NCI-H128 (cell line): Measurements from ENCODE around the gene C12orf56.
"Not testable (repeated sequence)": the region's sequence is repeated elsewhere in the genome, so short reads cannot be mapped to it uniquely, and the experiment has no call there.

Experiments
- DNase-seq: peaks from one replicate; lab custom pipeline; 2025; ENCODE audit not compliant: unreplicated experiment; lab: John Stamatoyannopoulos, UW

The C12orf56 gene

DNA sequence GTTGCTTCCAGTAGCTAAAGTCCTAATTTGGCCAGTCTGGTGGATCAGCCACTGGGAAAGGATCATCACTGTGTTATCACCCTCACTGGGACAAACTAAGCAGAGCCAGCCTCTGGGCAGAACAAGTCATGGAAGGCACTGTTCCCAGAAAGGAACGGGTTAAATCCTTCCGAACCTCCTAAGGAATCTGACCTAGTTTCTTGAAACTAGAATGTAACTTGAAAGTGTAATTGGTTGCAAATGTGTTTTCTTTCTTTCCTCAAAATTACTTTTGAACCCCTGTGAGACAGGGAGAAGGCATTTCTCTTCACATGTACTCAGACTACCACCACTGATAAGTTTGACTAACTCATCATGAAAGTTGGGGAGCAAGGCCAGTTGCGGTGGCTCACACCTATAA, 149.8 kb downstream of the C12orf56 start:
- no peak for DNase-seq

DNA sequence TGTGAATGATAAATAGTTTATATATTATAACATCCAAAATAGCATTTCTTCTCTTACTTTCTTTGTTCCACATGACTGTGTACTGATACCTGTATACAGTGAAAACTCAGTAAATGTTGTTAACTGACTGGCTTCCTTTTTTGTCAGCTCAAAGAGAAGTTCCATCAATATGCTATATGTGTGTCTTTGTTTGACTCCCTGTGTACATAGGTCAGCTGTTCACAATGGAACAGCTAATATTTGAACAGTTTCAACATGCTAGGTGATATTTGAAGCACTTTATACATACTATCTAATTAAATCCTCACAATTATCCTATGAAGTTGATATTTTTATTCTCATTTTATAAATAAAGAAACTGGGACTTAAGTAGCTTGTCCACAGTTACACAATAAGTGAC, 153.2 kb downstream of the C12orf56 start:
- no peak for DNase-seq

- DNase-seq, result no peak
These were observed 154.0 kb downstream of the C12orf56 start for GRCh38 chr12:64236549-64236948.

GRCh38 chr12:64232196-64232595, 158.4 kb downstream of the C12orf56 start:
- no peak for DNase-seq

GRCh38 chr12:64229796-64230195, 160.8 kb downstream of the C12orf56 start:
- DNase-seq, result no peak

DNA sequence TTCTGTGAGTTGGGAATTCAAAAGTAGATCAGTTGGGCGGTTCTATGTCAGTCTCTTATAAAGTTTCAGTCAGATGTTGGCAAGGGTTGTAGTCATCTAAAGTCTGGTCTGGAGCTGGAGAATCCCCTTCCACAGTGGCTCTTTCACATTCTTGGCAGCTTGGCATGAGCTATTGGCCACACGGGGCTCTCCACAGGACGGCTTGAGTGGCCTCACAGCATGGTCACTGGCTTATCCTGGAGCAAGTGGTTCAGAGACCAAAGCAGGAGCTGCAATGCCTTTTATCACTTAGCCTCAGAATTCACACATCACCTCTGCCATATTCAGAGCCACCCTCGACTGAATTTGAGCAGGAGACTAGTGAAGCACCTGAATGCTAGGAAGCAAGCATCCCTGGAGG, 161.3 kb downstream of the C12orf56 start:
- DNase-seq, result no peak

DNA sequence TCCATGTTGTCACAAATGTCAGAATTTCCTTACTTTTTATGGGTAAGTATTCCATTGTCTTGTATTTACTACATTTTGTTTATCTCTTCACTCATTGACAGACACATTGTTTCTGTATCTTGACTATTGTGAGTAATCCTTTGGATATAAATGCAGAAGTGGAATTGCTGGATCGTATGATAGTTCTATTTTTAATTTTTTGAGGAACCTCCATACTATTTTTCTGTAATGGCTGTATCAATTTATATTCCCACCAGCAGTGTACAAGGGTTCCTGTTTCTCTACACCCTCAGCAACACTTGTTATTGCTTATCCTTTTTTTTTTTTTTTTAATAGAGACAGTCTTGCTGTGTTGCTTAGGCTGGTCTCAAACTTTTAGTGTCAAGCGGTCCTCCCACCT, 164.9 kb downstream of the C12orf56 start:
- no peak for DNase-seq

DNA sequence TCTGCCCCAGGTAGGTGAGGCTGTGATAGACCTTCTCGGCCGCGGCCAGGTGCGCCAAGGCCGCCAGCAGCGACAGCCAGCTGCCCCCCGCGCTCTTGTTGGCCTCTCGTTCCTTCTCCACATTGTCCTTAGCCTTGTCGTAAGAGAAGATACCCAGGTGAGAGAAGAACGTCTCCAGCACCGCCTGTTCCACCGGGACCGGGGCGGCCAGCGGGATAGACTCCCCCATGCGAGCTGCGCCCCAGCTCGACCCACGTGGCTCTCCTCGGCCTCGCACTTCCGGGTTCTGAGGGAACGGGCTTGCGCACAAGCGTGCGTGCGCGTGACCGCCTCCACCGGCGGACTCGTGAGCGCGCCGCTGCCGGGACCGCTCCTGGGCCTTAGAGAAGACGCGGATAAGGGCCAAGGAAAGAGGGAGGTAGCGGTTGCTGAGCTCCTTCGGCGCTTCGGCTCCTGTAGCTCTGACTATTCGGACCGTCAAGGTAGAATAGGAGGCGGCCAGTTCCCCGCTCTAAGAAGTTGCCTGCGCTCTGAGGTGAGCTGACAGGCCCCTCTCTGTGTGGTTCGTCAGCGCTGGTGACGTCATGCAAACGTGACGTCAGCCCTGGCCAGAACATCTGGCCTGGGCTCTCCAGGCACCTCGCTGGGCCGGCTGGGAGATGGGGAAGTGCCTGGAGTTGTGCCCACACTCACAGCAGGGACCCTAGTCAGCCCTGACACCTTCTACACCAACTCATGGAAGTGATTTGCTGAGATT, 168.4 kb downstream of the C12orf56 start, which contains the start of gene KICS2:
TSS of gene KICS2 (minus strand) at position 288 of the 757 bp plus-strand sequence. CDS start at position 229, 59 bp downstream.
- DNase-seq, result peak; percentile 82

DNA sequence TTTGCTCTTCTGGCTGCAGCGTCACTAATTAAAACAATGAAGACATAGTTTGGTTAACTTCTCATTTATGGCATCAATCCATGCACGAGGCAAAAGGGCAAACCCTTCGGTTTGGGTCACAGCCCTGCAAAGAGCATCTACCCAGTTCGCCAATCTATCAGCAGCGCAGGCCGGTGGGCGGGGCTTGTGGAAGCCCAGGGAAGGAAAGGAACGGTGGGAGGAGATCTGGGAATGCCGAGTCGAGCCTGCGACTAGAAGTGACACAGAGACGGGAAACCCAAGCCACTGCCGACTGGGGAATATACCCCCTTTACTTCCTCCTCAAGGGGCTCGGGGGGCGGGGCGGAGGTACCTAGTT, 168.9 kb downstream of the C12orf56 start:
- peak; percentile 55 for DNase-seq

- DNase-seq, result no peak
These were observed 170.5 kb downstream of the C12orf56 start for GRCh38 chr12:64220046-64220445.

DNA sequence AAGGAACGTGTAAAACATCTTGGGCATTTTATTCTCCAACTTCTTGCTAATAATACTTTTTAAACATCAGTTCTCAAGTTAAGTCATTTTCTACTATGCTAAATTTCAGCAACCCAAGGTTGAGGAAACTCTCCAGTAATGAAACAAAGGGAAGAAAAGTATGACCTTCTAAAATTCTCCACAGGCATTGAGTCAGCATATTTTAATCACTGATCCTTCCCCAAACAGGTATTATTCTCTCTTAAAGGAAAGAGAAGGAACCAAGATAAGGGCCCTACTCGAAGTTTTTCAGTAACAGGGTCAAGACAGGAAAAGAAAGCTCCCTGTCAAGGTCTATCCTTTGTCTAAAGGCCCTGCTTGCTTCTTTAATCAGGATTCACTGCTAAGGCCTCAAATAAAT, 171.4 kb downstream of the C12orf56 start:
- DNase-seq, result no peak

DNA sequence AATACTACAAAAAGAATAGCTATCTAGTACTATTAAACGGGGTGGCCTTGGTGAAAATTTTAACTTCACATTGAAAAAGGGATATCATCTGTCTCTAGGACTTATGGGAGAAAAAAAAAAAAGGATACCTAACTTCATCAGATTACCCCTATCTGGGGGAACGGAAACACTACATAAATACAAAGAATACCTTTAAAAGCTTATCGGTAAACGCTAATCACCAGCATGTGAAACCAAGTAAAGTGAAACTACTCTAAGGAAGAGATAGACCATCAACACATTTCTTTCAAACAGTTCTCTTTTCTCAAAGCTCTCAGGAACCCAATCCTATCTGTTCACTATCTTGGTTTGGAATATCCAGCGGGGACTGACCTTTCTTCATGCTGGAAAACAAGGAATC, 172.0 kb downstream of the C12orf56 start:
- no peak for DNase-seq

DNA sequence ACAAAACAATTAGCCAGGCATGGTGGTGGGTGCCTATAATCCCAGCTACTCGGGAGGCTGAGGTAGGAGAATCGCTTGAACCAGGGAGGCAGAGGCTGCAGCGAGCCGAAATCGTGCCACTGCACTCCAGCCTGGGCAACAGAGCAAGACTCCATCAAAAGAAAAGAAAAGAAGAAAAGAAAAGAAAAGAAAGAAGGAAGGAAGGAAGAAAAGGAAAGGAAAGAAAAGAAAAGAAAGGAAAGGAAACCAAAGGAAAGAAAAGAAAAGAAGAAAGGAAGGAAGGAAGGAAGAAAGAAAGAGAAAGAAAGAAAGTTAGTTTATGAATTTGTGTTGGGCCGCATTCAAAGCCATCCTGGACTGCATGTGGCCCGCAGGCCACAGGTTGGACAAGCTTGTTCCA, 172.9 kb downstream of the C12orf56 start:
- DNase-seq, result not testable (repeated sequence)

DNA sequence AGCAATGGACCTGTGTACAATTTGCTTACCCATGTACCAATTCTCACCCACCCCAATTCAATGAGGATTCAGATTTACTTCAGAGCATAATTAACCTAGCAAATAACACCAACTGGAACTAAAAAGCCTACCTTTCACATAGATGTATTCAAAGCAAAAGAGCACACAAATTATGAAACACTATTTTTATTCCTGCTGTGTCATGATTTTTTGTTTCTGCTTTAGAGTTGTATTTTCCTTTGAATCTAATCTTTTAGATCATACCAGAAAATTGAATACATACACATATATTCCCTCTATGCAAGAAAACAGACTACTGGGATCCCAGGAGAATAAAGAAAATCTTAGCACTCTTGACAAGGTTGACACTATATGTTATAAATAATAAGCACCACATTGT, 174.3 kb downstream of the C12orf56 start:
- DNase-seq, result no peak
